Upper lobe of right lung (tissue), 1 donor: ENCODE measurements around the gene GPN3. TPM values are rescaled to one million over a fixed set of nuclear protein-coding genes. Genes with fewer than 3 reads are reported as not detected.

Experiments
- ATAC-seq: fragments of 200-7000 bp; cut with Tn5 transposase; one replicate; pipeline ENCODE4 v1.9.1; 2020; ENCODE audit warnings: mild to moderate bottlenecking, moderate library complexity
- DNase-seq: peaks from one replicate; pipeline ENCODE4 v3.0.0-alpha.2; 2020
- H3K27ac ChIP-seq: fragments of 200-600 bp; one replicate; pipeline ENCODE4 v1.8.0; 2022
- H3K27me3 ChIP-seq: fragments of 200-600 bp; one replicate; pipeline ENCODE4 v1.8.0; 2022; ENCODE audit warnings: mild to moderate bottlenecking
- H3K36me3 ChIP-seq: fragments of 200-600 bp; one replicate; pipeline ENCODE4 v1.8.0; 2022
- H3K4me1 ChIP-seq: fragments of 200-600 bp; one replicate; pipeline ENCODE4 v1.8.0; 2022
- H3K4me3 ChIP-seq: fragments of 200-600 bp; one replicate; pipeline ENCODE4 v1.8.0; 2022; ENCODE audit warnings: mild to moderate bottlenecking
- H3K9me3 ChIP-seq: fragments of 200-600 bp; one replicate; pipeline ENCODE4 v1.8.0; 2022
- intact Hi-C: fragments of 100-400 bp; cut with DNase I; formaldehyde crosslinking; loops from one replicate; pipeline ENCODE4 v1.11.0; 2022
- total RNA-seq: library from RNA; stranded (reverse); fragmentation: NEBNext Ultra II Directional; extraction: Animal tissue kit (Norgen Biotek cat#: 25700); gene quantifications from one replicate; pipeline ENCODE4 v1.2.1, GENCODE V29; 2021
- TF ChIP-seq, protein P1 (sequence below): fragments of 200-600 bp; IDR thresholded peaks from one replicate; pipeline ENCODE4 v1.8.0; 2022; ENCODE audit warnings: antibody characterized with exemption
- donor health status: DM: no; HTN: yes; CAD: no; lungs with severe emphysema.

GPN3 gene
- total RNA-seq, 1 donor from 2014 or later, result 25.5 TPM

DNA sequence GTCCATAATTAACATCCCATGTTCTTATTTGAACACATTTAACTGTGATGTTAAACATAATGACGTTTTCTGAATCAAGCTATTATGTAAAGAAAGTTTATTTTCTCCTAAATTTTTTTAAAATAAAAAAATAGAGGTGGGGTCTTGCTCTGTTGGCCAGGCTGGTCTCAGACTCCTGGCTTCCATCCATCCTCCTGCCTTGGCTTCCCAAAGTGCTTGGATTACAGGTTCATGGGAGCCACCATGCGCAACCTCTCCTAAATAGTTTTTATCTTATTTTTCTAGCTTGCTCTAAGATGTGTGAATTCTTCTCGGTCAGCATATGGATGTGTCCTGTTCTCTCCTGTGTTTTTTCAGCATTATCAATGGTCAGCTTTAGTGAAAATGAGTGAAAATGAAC lies 37.3 kb upstream of the GPN3 start:
- TF ChIP-seq, protein P1, sequence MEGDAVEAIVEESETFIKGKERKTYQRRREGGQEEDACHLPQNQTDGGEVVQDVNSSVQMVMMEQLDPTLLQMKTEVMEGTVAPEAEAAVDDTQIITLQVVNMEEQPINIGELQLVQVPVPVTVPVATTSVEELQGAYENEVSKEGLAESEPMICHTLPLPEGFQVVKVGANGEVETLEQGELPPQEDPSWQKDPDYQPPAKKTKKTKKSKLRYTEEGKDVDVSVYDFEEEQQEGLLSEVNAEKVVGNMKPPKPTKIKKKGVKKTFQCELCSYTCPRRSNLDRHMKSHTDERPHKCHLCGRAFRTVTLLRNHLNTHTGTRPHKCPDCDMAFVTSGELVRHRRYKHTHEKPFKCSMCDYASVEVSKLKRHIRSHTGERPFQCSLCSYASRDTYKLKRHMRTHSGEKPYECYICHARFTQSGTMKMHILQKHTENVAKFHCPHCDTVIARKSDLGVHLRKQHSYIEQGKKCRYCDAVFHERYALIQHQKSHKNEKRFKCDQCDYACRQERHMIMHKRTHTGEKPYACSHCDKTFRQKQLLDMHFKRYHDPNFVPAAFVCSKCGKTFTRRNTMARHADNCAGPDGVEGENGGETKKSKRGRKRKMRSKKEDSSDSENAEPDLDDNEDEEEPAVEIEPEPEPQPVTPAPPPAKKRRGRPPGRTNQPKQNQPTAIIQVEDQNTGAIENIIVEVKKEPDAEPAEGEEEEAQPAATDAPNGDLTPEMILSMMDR, result no peak
- intact Hi-C loops, result no loop called here
- H3K36me3 ChIP-seq, result no peaks in the 10 kb centered on the region
- H3K27me3 ChIP-seq, result no peaks in the 10 kb centered on the region
- no peak overlapping the region for H3K27ac ChIP-seq
- no peaks in the 10 kb centered on the region for H3K9me3 ChIP-seq
- no peak overlapping the region for H3K4me3 ChIP-seq
- DNase-seq (no peak), ATAC-seq (no peak)
- H3K4me1 ChIP-seq, result peaks cover 7% of the 10 kb centered on the region

DNA sequence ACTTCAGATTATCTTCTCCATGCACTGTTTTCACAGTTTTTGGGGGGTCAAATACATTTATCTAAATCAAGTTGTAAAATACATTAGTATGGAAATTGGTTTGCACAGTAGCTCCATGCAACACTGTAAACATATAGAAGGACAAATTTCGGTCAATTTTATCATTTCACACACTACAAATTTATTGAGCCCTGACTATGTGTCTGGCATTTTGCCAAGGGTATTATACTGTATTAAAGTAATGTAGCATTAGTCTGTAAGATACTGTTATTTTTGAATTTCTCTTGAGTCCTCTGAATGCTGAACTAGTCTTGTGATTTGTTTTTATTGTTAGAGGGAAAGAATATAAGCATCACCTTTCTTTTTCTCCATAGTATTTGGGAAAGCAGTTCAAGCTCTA lies 35.4 kb upstream of the GPN3 start:
- no peak overlapping the region for H3K27ac ChIP-seq
- peaks cover 26% of the 10 kb centered on the region for H3K4me1 ChIP-seq
- no peaks in the 10 kb centered on the region for H3K36me3 ChIP-seq
- H3K4me3 ChIP-seq, result no peak overlapping the region
- no peak for ATAC-seq
- no peaks in the 10 kb centered on the region for H3K9me3 ChIP-seq
- H3K27me3 ChIP-seq, result no peaks in the 10 kb centered on the region
- DNase-seq, result no peak
- TF ChIP-seq, protein P1, result no peak
- intact Hi-C loops, result no loop called here

DNA sequence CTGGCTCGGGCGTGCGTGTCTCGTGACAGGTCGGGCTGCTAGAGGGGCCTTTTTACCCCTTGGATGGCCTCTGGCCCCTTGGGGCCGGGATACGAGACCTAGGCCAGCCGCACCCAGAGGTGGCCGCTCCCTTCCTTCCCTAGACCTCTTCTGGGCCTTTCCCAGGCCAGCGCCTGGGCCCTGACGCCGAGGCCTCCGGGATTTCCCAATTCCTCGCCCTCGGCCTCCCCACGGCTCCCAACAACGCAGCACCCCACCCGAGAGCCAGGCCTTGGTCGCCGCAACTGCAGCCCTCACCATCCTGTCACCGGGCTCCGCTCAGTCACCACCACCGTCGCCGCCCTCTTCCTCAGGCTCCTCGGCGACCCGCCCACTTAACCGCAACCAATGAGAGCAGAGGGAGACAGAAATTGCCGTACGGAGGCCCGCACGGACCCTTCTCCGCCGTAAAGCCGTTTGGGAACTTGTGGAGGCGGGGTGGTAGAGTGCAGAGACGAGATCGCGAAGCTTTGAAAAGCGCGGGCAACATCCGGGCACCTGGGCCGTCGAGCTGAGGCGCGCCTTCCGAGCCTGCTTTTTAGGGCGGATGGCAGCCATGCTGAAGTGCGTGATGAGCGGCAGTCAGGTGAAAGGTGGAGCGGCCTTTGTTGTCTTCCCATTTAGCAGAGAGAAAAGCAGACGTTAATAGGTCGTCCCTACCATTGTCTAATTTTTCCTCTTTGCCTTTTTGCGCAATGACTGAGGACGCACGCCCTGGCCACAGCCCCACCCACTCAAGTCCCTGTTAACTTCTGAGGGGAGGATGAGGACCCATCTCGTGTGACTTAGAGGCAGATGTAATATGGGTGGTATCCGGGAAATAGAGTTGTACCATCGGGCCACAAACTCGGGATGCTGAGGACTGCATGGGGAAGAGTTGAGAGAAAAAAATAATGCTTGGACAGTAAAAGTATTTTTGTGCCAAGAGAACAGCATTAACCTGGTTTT lies 34.0 kb upstream of the GPN3 start, which contains the start of the genes RAD9B and VPS29:
RAD9B (plus strand) TSS at position 580 of the 987 bp plus-strand sequence; CDS start at position 587, 7 bp downstream.
VPS29 (minus strand) TSS at position 360 of the 987 bp plus-strand sequence; CDS start at position 300, 60 bp downstream.
- TF ChIP-seq, protein P1, result no peak
- Histone ChIP-seq H3K9me3 (no peaks in the 10 kb centered on the region), H3K27ac (peak within 1 kb of the TSS; percentile 91), H3K36me3 (no peaks in the 10 kb centered on the region), H3K4me3 (peak within 1 kb of the TSS; percentile 78), H3K27me3 (no peaks in the 10 kb centered on the region), H3K4me1 (peaks cover 31% of the 10 kb centered on the region)
- intact Hi-C loops, result no loop called here
- DNase-seq (peak; percentile 99), ATAC-seq (peak; percentile 99)

DNA sequence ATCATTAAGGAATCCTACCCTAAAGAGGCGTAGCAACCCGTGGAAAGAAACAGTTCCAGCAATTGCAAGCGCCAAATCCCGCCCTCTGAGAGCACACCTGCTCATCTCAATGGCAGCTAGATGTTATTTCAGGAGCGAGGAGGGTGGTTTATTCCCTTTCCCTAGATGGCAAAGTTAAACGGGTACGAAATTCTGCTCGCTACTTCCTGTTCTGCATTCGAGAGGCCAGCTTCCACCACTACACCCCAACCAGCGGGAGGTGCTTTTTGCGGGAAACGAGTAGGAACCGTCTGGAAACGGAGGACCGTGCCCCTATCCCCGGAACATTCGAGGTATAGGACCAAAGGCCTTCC lies 33.3 kb upstream of the GPN3 start:
- Histone ChIP-seq H3K27ac (peak overlapping the region; percentile 91), H3K27me3 (no peaks in the 10 kb centered on the region), H3K36me3 (peaks cover 3% of the 10 kb centered on the region), H3K4me3 (peak overlapping the region; percentile 78), H3K9me3 (no peaks in the 10 kb centered on the region), H3K4me1 (peaks cover 31% of the 10 kb centered on the region)
- TF ChIP-seq, protein P1, result no peak
- DNase-seq (no peak), ATAC-seq (peak; percentile 42)
- intact Hi-C loops, result no loop called here

DNA sequence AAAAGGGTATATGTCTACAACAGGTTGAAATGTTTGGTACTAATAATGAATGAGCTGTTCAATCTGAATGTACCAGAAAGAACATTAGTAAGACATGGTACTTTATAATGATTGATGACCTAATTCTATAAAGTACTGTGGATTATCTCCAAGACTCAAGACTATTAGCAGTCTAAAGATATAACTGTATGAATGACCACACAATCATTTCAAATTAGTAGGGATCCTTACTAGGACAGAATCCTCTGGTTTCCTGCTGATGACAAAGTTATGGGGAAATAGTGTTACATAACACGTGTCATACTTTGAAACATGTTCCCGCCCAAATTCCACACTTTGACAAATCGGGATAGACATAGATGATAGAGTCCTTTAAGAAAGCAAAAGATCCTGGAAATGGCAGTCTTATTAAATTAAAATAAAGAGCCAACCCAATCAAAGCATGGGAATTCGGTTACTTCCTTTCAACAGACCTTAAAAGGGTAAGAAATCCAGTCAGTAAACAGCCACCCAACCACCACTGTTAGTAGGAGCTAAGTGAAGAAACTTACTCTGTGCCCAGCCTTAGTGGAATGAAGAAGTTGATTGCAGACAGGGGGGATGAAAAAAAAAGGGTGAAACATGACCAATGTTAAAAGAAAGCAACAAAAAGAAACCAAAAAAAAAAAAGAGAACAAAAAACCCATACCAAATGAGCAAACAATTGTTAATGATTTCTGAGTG lies 31.1 kb upstream of the GPN3 start:
- DNase-seq (no peak), ATAC-seq (no peak)
- Histone ChIP-seq H3K27me3 (no peaks in the 10 kb centered on the region), H3K4me1 (peaks cover 31% of the 10 kb centered on the region), H3K9me3 (no peaks in the 10 kb centered on the region), H3K4me3 (no peak overlapping the region), H3K36me3 (peaks cover 26% of the 10 kb centered on the region), H3K27ac (peak overlapping the region; percentile 20)
- TF ChIP-seq, protein P1, result no peak
- intact Hi-C loops, result no loop called here
